Stimulated activated naive B cell treated with anti-CD40 and anti-IgM and Interleukin-4, amounts not matched to agents 10 μg/mL and 1 μg/mL and 100 μg/mL, for 72 hours (primary cell): ENCODE results near the gene PNPLA2.

Experiments
- ATAC-seq, 2 donors: fragments of 150-1000 bp; cut with Tn5 transposase; replicated peaks; 2 replicates each; pipeline ENCODE4 v1.10.0; 2021; ENCODE audit warnings: moderate library complexity in 1 of 2
- DNase-seq: peaks from one replicate; pipeline ENCODE4 v3.0.0; 2021
- H3K27ac Mint-ChIP-seq: one replicate; pipeline ENCODE4 v1.8.0; 2022; ENCODE audit warnings: mild to moderate bottlenecking, mixed read lengths
- H3K27me3 Mint-ChIP-seq, 2 donors: one replicate each; pipeline ENCODE4 v1.8.0; 2022; ENCODE audit warnings: mixed read lengths in 2 of 2
- H3K36me3 Mint-ChIP-seq, 2 donors: one replicate each; pipeline ENCODE4 v1.8.0; 2022; ENCODE audit warnings: mixed read lengths in 2 of 2, mild to moderate bottlenecking in 1 of 2
- H3K4me1 Mint-ChIP-seq, 2 donors: one replicate each; pipeline ENCODE4 v1.8.0; 2022; ENCODE audit warnings: mixed read lengths in 2 of 2, mild to moderate bottlenecking in 1 of 2
- H3K4me3 Mint-ChIP-seq, 2 donors: one replicate each; pipeline ENCODE4 v1.8.0; 2022; ENCODE audit warnings: mild to moderate bottlenecking in 2 of 2, mixed read lengths in 2 of 2, moderate library complexity in 1 of 2
- H3K9me3 Mint-ChIP-seq, 2 donors: one replicate each; pipeline ENCODE4 v1.8.0; 2022; ENCODE audit warnings: mixed read lengths in 2 of 2, mild to moderate bottlenecking in 1 of 2

PNPLA2 gene

DNA sequence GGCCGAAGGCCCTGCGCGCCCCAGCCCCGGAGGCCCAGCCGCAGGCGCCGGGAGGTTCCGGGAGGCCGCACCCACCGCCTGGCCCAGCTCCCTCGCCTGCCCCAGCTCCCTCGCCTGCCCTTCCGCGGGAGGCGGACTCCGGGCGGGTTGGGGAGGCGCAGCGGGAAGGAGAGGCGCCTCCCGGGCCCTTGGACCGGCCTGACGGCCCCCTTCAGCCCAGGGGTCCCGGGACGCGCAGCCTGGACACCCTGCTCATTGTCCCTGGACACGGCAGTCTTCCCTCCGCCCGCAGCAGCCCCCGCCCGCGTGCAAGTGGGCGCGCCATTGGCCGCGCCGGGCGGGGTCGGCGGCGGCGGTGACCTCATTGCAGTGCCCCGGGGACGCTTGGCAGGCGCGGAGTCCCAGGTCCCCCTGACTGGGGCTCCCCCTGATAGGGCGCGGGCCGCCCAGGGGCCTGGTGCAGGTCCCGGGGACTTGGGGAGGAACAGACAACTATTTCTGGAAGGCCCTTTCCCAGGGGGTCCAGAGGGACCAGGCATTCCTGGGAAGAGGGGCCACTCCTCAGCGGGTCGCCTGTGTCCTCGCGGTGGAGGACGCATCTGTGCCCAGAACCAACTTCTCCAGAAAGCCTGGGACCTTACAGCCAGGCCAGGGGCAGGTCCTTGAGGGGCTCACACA is 14.5 kb downstream of the PNPLA2 start:
- H3K4me3 Mint-ChIP-seq, result peak overlapping the region; percentile 77 to 78
- H3K4me1 Mint-ChIP-seq, result peaks cover 25 to 65% of the 10 kb centered on the region in 2 donors
- peak; percentile 51 to 53 for ATAC-seq
- DNase-seq, result no peak
- no peak overlapping the region for H3K27ac Mint-ChIP-seq
- H3K36me3 Mint-ChIP-seq, result peaks cover 15 to 23% of the 10 kb centered on the region in 2 donors
- peaks cover 31 to 40% of the 10 kb centered on the region in 2 donors for H3K27me3 Mint-ChIP-seq
- H3K9me3 Mint-ChIP-seq, result no peaks in the 10 kb centered on the region

DNA sequence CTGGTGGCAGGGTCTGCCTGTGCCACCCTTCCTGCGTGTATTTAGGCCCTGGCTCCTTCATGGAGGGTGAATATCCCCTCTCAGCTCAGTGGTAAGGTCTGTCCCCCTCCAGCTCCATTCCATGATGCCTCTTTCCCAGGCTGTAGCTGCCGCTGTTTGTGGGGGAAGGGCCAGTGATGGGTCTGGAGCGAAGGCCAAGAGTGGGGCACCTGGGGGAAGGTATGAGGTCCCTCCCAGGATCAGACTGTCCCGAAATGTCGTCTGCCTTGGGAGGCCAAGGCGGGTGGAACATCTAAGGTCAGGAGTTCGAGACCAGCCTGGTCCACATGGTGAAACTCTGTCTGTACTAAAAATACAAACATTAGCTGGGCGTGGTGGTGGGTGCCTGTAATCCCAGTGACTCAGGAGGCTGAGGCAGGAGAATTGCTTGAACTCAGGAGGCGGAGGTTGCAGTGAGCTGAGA is 15.2 kb downstream of the PNPLA2 start:
- DNase-seq (no peak), ATAC-seq (no peak)
- Mint-ChIP-seq H3K4me1 (peaks cover 21 to 65% of the 10 kb centered on the region in 2 donors), H3K36me3 (peaks cover 20 to 28% of the 10 kb centered on the region in 2 donors), H3K27ac (peak overlapping the region; percentile 25), H3K4me3 (peak overlapping the region; percentile 77 to 78), H3K27me3 (peaks cover 24 to 34% of the 10 kb centered on the region in 2 donors), H3K9me3 (no peaks in the 10 kb centered on the region)

DNA sequence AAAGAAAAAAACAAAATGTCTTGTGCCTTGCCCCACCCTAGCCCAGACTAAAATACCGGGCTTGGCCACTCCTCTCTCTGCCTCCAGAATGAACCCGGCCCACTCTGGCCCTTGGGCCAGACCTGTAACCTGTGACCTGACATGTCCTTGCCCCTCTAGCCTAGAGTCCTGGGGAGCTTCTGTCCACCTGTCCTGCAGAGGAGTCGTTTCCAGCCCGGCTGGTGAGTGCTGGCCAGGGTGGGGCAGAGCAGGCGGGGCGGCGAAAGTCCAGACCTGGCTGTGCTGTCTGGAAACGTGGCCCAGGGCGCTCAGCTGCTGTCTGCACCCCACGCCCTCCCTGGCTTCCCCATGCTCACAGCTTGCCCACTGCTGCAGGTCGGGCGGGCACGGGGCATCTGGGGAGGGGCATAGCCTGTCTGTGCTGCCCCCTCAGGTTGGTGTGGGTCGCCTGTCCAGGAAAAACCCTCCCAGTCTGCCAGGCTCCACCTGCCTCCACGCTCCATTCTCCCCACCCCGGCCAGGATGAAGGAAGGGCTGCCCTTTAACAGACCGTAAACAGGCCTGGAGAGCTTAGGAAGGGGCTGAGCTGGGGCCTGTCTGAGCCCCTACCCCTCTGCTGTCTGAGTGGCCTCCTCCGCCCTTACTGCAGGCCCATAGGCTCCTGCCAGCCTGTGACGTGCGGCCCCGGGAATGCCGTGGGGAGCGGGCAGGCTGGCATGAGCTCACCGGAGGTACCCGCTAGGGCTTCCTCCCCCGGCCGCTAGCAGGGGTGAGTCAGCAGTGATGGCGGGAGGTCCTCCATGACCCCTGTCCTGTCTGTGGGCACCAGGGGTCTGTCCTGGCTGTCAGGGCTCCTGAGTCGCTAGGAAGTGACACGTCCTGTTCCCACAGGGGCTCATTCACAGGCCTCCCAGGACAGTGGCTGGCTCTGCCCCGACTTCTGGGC is 15.9 kb downstream of the PNPLA2 start:
- DNase-seq (no peak), ATAC-seq (no peak)
- Mint-ChIP-seq H3K9me3 (no peaks in the 10 kb centered on the region), H3K36me3 (peaks cover 23 to 32% of the 10 kb centered on the region in 2 donors), H3K4me1 (peaks cover 15 to 63% of the 10 kb centered on the region in 2 donors), H3K4me3 (peak overlapping the region; percentile 77 to 78), H3K27ac (peak overlapping the region; percentile 37), H3K27me3 (peaks cover 17 to 27% of the 10 kb centered on the region in 2 donors)

DNA sequence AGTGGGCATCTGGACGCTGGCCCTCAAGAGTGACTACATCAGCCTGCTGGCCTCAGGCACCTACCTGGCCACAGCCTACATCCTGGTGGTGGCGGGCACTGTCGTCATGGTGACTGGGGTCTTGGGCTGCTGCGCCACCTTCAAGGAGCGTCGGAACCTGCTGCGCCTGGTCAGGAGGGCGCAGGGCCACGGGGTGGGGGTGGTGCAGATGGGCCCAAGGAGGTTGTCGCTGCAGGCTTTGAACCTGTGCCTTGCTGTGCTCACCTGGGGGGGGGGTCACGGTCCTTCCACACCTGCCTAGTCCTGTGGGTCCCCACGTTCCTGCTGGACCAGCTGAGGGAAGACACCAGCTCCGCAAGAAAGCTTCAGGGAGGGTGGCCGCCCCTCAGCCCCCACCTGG is 17.6 kb downstream of the PNPLA2 start:
- H3K27me3 Mint-ChIP-seq, result peaks cover 6 to 13% of the 10 kb centered on the region in 2 donors
- no peak overlapping the region for H3K4me3 Mint-ChIP-seq
- DNase-seq, result no peak
- H3K9me3 Mint-ChIP-seq, result no peaks in the 10 kb centered on the region
- ATAC-seq, result no peak
- H3K27ac Mint-ChIP-seq, result no peak overlapping the region
- H3K4me1 Mint-ChIP-seq, result peaks cover 27 to 65% of the 10 kb centered on the region in 2 donors
- H3K36me3 Mint-ChIP-seq, result peaks cover 34 to 44% of the 10 kb centered on the region in 2 donors

DNA sequence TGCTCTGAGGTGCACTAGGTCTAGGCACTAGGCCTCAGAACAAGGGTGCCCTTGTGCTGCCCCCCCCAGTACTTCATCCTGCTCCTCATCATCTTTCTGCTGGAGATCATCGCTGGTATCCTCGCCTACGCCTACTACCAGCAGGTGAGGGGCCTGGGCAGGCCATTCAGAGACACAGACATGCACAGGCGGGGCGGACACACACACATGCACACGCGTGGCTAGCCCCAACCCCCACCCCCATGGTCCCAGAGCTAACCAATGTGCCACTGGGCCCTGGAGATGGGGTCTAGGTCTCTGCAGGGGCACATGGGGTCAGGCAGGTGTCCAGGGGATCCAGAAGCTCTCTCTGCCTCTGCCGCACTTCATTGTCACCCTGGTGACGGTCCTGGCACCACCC is 18.0 kb downstream of the PNPLA2 start:
- peak overlapping the region; percentile 20 for H3K27ac Mint-ChIP-seq
- no peaks in the 10 kb centered on the region for H3K9me3 Mint-ChIP-seq
- DNase-seq (no peak), ATAC-seq (no peak)
- H3K36me3 Mint-ChIP-seq, result peaks cover 34 to 45% of the 10 kb centered on the region in 2 donors
- H3K27me3 Mint-ChIP-seq, result peaks cover 2 to 9% of the 10 kb centered on the region in 2 donors
- peaks cover 28 to 64% of the 10 kb centered on the region in 2 donors for H3K4me1 Mint-ChIP-seq
- no peak overlapping the region for H3K4me3 Mint-ChIP-seq

- no peaks in the 10 kb centered on the region for H3K9me3 Mint-ChIP-seq
- H3K36me3 Mint-ChIP-seq, result peaks cover 34 to 45% of the 10 kb centered on the region in 2 donors
- peaks cover 0 to 2% of the 10 kb centered on the region in 2 donors for H3K27me3 Mint-ChIP-seq
- DNase-seq, result no peak
- no peak for ATAC-seq
- H3K4me1 Mint-ChIP-seq, result peaks cover 23 to 57% of the 10 kb centered on the region in 2 donors
- no peak overlapping the region for H3K4me3 Mint-ChIP-seq
- no peak overlapping the region for H3K27ac Mint-ChIP-seq
These were observed 18.7 kb downstream of the PNPLA2 start for GRCh38 chr11:837189-837989.

DNA sequence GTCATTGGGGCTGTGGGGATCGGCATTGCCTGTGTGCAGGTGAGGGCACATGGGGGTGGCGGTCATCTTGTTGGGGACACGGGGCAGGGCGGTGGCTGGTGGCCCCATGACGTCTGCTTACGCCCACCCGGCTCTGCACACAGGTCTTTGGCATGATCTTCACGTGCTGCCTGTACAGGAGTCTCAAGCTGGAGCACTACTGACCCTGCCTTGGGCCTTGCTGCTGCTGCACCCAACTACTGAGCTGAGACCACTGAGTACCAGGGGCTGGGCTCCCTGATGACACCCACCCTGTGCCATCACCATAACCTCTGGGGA is 19.2 kb downstream of the PNPLA2 start:
- no peak for ATAC-seq
- peaks cover 34 to 45% of the 10 kb centered on the region in 2 donors for H3K36me3 Mint-ChIP-seq
- H3K27me3 Mint-ChIP-seq, result no peaks in the 10 kb centered on the region
- no peaks in the 10 kb centered on the region for H3K9me3 Mint-ChIP-seq
- no peak overlapping the region for H3K27ac Mint-ChIP-seq
- H3K4me1 Mint-ChIP-seq, result peaks cover 22 to 55% of the 10 kb centered on the region in 2 donors
- DNase-seq, result no peak
- H3K4me3 Mint-ChIP-seq, result no peak overlapping the region

DNA sequence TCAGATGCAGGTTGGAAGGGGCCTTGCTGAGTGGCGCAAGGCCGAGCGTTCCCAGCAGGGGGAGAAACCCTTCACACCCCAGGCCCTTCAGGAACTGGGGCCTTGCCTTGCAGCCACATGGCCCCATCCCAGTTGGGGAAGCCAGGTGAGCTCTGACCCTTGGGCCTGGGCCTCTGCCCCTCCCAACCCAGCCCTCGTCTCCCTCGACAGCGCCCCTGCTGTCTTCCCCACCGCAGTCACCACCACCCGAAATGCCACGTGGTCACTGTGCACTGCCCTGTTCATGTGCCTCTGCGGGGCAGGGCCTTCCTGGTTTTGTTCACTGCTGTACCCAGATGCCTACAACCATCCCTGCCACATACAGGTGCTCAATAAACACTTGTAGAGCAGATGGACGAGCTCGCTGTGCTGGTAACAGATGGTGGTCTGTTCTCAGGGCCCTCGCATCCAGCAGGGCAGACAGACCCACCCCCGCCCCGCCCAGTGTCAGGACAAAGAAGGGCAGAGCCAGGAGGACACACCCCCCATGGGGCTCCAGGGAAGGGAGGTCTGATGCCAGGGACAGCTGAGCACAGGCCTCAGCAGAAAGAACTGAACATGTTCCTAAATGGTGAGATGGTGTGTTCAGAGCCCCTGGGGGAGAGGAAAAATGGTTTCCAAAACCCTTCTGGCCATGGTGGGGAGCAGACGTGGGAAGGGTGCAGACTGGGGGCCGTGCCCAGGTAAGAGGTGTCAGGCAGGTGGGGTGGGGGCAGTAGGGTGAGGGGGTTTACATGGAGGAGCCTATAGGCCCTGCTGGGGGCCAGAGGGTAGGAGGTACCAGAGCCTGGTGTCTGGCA is 19.9 kb downstream of the PNPLA2 start:
- ATAC-seq (no peak), DNase-seq (no peak)
- H3K27ac Mint-ChIP-seq, result no peak overlapping the region
- no peaks in the 10 kb centered on the region for H3K9me3 Mint-ChIP-seq
- peaks cover 36 to 45% of the 10 kb centered on the region in 2 donors for H3K36me3 Mint-ChIP-seq
- H3K27me3 Mint-ChIP-seq, result peaks cover 4 to 5% of the 10 kb centered on the region in 2 donors
- peak overlapping the region in 1 of 2 donors; percentile 30 for H3K4me3 Mint-ChIP-seq
- peaks cover 26 to 58% of the 10 kb centered on the region in 2 donors for H3K4me1 Mint-ChIP-seq

GRCh38 chr11:839280-839623 is 20.5 kb downstream of the PNPLA2 start:
- no peaks in the 10 kb centered on the region for H3K9me3 Mint-ChIP-seq
- H3K27me3 Mint-ChIP-seq, result peaks cover 7 to 9% of the 10 kb centered on the region in 2 donors
- peaks cover 26 to 58% of the 10 kb centered on the region in 2 donors for H3K4me1 Mint-ChIP-seq
- peaks cover 36 to 45% of the 10 kb centered on the region in 2 donors for H3K36me3 Mint-ChIP-seq
- no peak overlapping the region for H3K27ac Mint-ChIP-seq
- DNase-seq, result no peak
- ATAC-seq, result no peak
- H3K4me3 Mint-ChIP-seq, result no peak overlapping the region

- DNase-seq, result no peak
- Mint-ChIP-seq H3K4me1 (peaks cover 27 to 56% of the 10 kb centered on the region in 2 donors), H3K4me3 (peak overlapping the region; percentile 17 to 90), H3K27me3 (peaks cover 7 to 14% of the 10 kb centered on the region in 2 donors), H3K36me3 (peaks cover 36 to 45% of the 10 kb centered on the region in 2 donors), H3K27ac (peak overlapping the region; percentile 5), H3K9me3 (no peaks in the 10 kb centered on the region)
- ATAC-seq, result no peak
These were observed 21.3 kb downstream of the PNPLA2 start for GRCh38 chr11:839875-840617.

GRCh38 chr11:841981-842369 is 23.3 kb downstream of the PNPLA2 start:
- Mint-ChIP-seq H3K27ac (peak overlapping the region; percentile 94), H3K36me3 (peaks cover 27 to 32% of the 10 kb centered on the region in 2 donors), H3K9me3 (no peaks in the 10 kb centered on the region), H3K27me3 (peaks cover 10 to 14% of the 10 kb centered on the region in 2 donors), H3K4me3 (peak overlapping the region; percentile 88 to 90), H3K4me1 (peaks cover 27 to 55% of the 10 kb centered on the region in 2 donors)
- ATAC-seq (peak; percentile 49 to 56), DNase-seq (no peak)

- no peaks in the 10 kb centered on the region for H3K9me3 Mint-ChIP-seq
- H3K27ac Mint-ChIP-seq, result peak within 1 kb of the TSS; percentile 94
- H3K36me3 Mint-ChIP-seq, result peaks cover 26 to 28% of the 10 kb centered on the region in 2 donors
- peak within 1 kb of the TSS; percentile 88 to 90 for H3K4me3 Mint-ChIP-seq
- DNase-seq (peak; percentile 78), ATAC-seq (peak; percentile 80 to 85)
- peaks cover 10 to 14% of the 10 kb centered on the region in 2 donors for H3K27me3 Mint-ChIP-seq
- H3K4me1 Mint-ChIP-seq, result peaks cover 27 to 55% of the 10 kb centered on the region in 2 donors
These were observed 23.8 kb downstream of the PNPLA2 start, which contains the start of the genes POLR2L and TSPAN4 for GRCh38 chr11:842370-843002. Gene POLR2L, minus strand, starts transcription at chr11:842529. Its CDS starts 21 bp downstream, at chr11:842508. Gene TSPAN4, plus strand, starts transcription at chr11:842852. Its CDS starts 7,453 bp downstream, at chr11:850305.
